GM19455 (cell line): ENCODE results near the gene SUN5.

Experiments
- ATAC-seq: cut with Tn5 transposase; IDR thresholded peaks from one replicate; pipeline ENCODE4 v1.9.1; 2021; ENCODE audit not compliant: unreplicated experiment

The SUN5 gene

DNA sequence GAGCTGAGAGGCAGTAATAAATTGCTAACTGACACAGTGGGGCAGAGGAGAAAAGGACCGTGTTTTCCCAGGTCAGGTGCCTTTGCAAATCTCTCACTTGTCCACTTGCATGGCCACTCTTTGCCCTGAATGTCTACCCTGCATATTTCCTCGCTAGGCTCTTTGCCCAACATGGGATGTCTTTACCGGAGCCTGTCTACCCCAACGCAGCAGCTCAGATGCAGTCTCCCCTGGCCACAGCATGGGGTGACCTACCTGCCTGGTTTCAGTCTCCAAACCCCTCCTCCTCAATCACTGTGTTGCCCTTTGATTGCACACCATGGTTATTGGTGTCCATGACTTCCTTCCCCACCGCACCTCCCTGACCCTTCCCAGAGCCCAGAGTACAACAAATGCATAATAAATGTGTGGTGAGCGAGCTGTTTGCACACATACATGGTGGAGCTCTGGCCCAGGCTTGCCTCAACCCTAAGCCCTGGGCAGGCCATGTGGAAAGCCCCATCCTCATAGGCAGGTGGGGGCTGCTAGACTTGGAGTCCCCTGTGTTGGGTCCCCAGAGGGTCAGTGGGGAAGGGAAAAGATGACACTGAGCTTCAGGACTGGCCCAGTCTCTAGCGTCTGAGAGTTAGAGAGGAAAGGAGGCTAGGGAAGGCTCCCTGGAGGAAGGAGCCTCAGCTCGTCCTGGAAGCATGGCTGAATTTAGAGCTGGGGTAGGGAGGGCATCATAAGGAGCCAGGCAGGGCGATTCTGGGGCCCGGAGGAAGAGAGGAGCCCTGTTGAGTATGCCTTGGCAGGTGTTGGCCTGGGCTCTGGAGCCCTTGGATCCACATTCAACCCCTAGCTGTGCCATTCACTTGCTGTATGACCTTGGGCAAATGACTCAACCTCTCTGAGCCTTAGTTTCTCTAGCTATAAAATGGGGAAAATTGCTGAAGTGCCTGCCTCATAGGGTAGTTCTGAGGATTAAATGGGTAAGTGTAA lies 22.8 kb upstream of the SUN5 start:
- ATAC-seq: no peak

DNA sequence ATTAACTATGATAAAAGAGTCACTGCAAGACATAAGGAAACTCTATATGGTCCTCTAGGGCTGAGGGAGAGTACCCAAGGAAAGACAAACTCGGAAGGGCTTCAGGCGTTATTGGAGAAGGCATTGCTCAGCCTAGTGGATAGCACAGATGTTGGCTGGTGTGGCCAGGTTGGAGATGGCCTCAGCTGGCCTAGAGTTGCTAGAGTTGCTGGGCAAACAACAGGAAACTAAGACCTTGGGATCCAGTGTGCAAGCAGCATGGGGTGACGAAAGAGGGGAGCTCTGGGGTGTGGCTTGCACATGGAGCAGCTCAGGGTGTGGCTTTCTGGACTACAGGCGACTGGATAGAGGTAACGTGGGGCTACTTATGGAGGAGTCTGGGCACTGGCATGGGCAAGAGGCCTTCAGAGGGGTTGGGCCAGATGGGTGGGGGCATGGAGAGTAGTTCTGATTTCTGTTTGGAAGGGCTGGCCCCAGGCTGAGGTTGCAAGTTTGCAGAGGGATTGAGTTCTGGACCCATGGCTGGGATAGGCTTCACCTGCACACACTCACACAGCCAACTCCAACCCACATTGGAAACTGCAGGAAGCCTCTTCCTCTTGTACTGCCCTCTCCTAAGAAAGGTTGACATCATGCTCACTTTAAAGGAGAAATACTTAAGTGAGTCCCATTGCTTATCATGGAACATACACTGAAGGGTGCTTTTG lies 22.0 kb upstream of the SUN5 start:
- ATAC-seq: no peak

DNA sequence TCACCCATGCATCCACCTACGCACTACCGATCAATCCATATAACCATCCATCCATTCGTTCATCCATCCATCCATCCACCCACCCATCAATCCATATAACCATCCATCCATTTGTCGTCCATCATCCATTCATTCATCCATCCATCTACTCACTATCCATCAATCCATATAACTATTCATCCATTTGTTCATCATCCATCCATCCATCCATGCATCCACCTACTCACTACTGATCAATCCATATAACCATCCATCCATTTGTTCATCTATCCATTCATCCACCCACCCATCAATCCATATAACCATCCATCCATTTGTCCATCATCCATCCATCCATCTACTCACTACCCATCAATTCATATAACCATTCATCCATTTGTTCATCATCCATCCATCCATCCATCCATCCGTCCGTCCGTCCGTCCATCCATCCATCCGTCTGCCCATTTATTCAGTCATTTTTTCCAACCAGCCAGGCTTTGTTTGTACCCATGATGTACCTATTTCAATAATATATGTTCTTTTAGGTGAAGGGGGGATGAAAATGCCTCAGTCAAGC lies 21.2 kb upstream of the SUN5 start:
- ATAC-seq: no peak

GRCh38 chr20:33024609-33025317 lies 20.5 kb upstream of the SUN5 start:
- no peak for ATAC-seq

GRCh38 chr20:33024243-33024560 lies 20.0 kb upstream of the SUN5 start:
- ATAC-seq: no peak

- no peak for ATAC-seq
These were observed 19.4 kb upstream of the SUN5 start for GRCh38 chr20:33023439-33024242.

GRCh38 chr20:33022694-33023438 lies 18.6 kb upstream of the SUN5 start:
- no peak for ATAC-seq

- ATAC-seq: no peak
These were observed 18.1 kb upstream of the SUN5 start for GRCh38 chr20:33022289-33022688.

GRCh38 chr20:33021879-33022278 lies 17.6 kb upstream of the SUN5 start:
- ATAC-seq: no peak

- no peak for ATAC-seq
These were observed 16.3 kb upstream of the SUN5 start for GRCh38 chr20:33020278-33021161.

GRCh38 chr20:33019465-33020277 lies 15.4 kb upstream of the SUN5 start:
- no peak for ATAC-seq

DNA sequence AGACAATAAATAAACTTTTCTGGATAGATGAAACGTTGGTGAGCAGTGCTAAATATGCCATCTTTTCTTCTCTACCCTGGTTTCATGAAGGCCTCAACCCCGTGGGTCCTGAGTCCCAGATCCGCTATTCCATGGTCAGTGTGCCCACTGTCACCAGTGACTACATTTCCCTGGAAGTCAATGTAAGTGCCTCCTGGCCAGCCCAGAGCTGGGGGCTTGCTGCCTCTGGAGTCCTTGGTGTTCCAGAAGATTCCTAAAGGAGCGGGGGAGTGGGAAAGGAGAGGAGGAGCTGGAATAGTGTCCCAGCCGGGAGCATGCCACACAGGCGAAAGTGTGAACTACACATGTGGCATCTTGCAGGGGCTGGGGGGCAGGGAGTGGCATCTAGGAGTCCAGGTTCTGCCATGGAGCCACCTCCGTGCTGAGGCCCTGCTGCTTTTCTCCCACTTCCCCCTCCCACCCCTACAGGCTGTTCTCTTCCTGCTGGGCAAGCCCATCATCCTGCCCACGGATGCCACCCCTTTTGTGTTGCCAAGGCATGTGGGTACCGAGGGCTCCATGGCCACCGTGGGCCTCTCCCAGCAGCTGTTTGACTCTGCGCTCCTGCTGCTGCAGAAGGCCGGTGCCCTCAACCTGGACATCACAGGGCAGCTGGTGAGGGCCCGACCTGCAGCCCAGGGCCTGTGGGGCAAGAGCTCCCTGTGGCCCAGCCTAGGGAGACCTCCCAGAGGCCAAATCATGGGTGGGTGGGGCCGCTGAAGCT lies 14.1 kb upstream of the SUN5 start:
- no peak for ATAC-seq

DNA sequence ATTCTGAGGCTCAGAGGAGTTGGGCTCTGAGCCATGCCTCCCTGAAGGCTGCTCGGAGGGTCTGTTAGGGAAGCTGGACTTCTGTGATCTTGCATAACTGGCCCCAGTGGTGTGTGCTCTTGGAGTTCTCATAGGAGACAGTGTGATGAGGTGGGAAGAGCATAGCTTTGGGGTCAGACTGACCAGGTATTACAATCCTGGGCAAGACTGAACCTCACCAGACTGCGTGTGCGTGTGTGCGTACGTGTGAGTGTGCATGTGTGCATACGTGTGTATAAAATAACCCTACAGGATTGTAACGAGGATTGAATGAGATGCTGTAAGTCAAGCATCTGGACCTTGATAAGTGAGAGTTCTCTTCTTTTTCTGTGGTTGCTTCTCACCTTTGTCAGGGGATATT lies 13.3 kb upstream of the SUN5 start:
- no peak for ATAC-seq

GRCh38 chr20:33016581-33017109 lies 12.4 kb upstream of the SUN5 start:
- no peak for ATAC-seq

DNA sequence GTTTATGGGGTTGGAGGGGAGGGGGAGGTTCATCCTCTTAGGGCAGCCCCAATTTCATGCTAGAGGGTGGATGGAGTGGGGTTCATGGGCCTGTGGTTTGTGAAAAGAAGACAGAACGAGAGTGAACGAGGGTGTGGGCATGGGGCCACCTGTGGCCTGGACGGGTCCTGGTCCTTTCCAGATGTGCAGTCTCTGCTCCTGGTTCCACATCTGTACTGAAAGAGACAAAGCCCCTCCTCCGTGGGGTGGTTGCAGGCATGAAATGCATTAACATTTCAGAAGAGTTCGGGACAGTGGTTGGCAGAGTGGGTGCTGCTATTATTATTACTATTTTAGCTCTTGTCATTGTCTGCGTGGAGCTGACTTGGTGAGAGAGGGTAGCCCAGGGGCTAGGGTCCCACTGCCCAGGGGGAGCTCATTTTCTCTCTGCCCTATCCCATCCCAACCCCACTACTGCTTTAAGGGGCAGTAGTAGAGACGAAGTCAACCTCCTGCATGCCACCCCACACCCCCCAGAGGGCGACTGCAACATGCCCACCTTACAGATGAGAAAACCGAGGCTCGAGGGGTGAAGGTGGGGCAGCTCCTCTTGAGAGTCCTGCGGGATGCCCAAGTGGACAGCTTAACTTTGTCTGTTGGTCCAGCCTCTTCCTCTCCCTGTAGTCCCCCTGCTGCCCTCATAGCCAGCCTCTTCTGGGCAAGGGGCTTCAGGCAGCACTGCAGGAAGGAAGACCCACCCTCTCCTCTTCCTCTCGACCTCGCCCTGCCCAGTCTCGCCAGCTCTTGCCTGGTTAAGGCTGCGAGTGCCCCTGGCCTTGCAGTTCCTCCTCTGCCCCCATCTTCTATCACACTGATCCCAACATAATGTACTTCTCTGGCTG lies 11.7 kb upstream of the SUN5 start:
- ATAC-seq: no peak

DNA sequence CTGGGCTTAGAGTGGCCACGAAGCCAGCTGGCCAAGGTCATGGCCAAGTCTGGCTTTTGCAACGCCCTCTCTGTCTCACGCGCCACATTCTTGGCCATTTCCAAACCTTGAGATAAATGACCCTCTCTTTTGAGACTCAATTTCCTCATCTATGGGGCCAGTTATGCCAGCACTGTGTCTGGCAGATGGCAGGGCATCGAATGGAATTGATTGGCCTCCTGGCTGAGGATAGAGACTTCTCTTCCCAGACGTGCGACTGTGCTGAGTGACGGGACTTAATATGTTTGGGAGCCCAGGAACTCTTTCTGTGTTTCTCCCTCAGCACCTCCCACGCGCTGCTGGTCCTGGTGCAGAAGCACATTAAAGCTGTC lies 10.9 kb upstream of the SUN5 start:
- no peak for ATAC-seq
